NCI-H526 treated with DMSO at 0.1 percent for 48 hours (cell line): ENCODE measurements around the gene STK32B.
A peak's percentile ranks its signal among the peaks of the same experiment; 100 is the strongest.

ENCODE experiments used
- DNase-seq: peaks from one replicate; lab custom pipeline; 2025; lab: John Stamatoyannopoulos, UW

STK32B gene

DNA sequence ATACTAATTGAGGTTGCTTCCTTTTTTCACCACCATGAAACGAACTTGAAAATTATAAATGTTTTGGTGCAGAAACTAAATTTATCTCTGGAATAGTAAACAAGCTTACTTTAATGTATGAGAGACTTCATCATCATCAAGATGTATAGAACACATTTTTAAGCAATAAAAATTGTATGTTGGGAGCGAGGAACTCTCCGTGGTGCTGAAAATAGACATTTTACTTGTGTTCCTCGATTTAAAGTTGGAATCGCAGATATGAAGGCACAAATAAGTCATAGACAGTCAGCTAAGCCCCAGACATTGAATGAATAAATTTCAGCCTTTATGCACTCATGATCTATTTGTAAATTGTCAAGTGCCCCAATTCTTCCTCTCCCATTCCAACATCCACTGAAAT is 310.7 kb downstream of the STK32B start:
- DNase-seq = no peak

DNA sequence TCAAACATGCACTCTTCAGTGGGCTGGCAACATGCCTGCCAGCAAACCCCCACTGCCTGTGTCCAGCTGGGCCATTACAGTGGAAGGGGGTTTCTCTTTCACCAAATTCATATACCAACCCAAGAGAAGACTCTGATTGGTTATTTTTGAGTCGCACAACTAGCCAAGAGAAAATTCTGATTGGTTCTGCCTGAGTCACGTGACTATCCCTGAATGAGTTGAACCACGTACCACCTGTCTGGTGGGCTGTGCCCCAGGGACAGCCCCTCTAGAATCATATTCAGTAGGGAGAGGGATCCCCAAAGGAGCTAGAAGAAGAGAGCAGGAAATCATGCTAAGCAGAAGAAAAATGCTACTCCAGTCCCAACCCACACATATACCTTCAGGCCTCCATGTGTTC is 313.1 kb downstream of the STK32B start:
- DNase-seq = no peak

DNA sequence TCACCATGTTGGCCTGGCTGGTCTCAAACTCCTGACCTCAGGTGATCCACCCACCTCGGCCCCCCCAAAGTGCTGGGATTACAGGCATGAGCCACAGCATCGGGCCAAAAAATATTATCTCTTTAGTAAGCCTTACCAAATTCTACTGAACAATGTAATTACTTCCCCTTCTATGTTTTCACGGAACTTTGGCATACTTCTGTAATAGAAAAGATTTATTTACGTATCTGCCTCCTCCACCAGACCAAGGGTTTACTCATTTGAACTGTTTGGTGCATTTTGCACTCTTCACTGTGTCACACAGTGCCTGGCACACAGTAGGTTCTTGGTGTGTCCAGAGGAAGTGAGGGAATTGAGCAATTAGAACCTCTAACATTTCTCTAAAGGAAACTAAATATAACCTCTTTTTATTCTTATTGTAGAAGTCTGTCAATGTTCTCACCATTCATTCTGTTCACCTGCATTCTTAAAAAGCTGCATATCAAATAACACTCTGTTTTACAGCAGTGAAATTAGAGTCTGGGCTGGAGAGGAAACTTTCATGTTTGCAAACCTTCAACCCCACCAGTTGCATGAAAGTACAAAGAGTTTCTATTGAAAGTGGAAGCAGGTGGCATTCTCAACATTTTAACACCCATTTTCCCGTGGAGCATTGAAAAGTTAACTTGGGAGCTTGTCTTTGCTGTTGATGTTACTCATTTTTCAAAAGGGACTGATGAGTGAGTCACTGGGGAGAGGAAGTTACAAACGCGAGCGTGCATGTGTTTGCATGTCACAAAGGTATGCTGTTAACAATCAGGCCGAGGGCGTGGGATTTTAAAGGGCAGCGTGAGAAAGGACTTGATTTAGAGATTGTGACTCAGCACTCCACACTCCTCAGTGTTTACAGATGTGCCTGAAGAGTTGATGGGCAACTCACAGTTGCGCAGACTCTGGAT is 314.1 kb downstream of the STK32B start:
- no peak for DNase-seq

DNA sequence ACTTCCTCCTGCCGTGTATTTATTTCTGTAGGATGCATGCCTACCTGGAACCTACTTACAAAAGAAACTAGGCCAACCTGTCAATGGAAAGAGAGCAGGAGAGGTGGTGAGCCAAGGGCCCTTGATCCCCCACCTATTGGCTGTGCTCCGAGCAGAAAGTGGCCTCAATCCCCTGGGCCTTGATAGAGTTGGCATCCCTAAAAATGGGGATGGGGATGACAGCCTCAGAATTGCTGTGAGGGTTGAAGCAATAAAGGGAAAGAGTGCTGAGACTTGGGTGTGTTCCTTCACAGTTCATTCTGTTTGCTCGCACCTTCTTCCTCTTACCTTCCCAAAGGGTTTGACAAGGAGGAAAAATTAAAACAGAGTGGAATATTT is 314.7 kb downstream of the STK32B start:
- DNase-seq = no peak

DNA sequence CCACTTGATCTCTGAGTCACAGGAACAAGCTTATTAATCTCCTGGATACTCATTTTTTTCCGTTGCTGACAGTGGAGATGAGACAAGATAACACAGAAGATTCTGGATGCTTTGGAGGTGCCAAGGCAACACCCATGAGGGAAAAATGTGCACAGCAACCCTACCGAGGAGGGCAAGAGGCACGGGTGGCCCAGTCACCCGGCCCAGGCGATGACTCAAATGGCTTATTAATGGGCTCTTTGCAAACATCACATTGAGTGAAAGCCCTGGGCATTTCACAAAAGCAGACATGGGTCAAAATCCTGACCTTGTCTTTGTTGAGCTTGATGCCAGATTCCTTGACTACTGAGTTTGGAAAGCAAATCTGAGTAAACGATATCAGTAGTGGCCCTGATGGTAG is 315.1 kb downstream of the STK32B start:
- DNase-seq = no peak

DNA sequence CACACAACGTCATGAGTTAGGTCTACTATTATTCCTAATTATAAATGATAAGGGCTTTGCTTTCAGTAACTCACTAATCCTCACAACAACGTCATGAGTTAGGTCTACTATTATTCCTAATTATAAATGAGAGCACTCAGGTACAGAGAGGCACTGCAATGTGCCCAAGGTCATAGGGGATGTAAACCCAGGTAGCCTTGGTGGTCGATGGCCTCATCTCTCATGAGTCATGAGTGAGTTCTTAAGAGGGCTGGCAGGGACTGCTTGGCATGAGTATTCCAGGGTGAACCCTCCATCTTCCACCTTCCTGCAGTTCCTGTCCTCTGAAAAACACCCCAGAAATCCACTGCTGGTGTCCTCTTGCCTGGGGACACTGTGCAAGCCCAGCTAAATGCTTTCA is 317.1 kb downstream of the STK32B start:
- DNase-seq = no peak

DNA sequence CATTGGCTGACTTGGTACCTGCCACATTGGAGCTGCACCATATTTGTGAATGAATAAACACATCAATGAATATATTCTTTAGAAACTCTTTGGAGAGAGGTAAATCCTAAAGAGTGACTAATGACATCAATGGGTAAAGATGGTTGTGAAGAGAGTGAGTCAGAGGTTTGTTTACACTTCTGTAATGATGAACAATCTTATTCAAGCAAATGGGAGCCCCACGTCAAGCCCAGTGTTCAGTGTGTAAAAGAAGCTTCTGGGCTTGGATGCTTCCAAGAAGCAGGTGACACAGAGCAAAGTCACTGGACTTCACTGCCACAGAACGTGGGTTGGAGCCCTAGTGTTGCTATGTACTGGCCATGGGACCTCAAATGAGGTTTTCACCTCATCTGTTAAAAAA is 319.0 kb downstream of the STK32B start:
- no peak for DNase-seq

DNA sequence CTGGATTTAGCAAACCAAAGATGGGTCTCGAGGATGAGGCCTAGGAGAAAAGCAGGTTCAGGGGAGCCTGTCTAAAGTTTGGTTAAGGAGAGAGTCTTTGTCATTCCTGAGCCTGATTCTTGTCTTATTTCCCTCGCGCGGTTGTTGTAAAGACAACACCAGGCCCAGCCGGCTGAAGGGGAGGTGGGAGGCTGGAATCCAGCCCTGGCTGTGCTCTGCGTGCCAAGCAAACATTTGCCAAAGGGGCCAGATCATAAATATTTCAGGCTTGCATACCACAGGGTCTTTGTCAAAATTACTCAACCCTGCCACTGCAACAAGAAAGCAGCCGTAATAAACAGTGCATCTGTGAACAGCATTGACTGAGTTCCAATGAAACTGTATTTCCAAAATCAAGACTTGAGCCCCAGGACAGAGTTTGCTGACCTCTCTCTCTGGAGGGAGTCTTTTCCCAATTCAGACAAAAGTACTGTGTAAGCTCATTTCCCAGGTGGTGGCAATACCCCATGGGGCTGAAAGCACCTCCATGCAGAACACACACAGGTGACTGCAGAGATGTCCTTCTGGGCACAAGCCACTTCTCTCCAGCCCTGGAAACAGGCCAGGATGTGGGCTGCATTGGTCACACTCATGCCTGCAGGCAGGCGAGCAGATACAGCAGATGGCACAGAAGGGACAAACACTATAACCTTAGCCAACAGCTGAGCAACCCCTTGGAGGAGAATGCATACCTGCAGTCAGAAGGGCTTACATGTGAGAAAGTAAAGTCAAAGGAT is 320.3 kb downstream of the STK32B start:
- DNase-seq = no peak

DNA sequence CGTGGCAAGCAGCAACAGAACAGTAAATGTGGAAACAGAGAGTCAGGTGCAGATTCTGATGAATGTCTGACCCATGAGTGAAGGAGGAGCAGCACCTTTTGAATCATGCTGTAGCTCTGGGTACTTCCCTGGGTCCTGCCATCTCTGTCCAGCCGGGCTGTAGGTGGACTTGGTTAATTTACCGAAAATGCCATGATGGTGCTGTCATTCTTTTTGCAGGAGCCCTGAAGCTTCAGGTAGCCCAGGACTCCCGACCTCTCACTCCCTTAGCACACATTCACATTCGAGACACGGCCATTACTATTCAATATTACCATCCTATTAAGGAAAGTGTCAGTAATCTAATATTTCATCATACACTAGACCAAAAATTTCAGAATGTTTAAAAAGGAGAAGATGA is 320.9 kb downstream of the STK32B start:
- DNase-seq = no peak

DNA sequence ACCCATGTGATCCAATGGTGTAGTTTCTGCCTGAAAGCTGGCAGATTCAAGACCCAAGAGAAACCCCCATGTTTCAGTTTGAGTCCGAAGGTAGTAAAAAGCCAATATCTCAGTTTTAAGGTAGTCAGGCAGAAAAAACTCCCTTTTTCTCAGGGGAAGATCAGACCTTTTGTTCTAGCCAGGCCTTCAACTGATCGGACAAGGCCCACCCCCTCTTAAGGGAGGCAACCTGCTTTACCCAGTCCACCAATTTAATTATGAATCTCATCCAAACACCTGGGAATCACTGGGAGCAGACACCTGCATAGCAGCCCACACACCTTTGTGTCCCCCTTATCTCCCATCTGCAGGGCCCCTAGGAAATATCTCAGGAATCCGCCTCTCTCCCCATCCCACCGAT is 322.0 kb downstream of the STK32B start:
- no peak for DNase-seq

DNA sequence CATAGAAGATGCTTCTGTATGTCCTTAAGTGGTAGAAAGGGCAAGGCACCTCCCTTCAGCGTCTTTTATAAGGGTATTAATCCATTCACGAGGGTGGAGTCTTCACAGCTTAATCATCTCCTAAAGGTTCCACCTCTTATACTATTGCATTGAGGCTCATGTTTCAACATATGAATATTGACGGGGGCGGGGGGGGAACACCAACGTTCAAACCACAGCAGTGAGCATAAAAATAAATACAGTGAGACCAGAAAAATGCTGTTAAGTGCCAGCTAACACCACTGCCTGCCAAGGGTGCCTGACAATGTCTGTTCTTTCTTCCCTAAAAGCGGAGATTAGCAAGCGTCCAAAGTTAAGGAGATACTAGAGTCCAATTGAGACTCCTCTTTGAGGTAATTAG is 323.3 kb downstream of the STK32B start:
- no peak for DNase-seq

DNA sequence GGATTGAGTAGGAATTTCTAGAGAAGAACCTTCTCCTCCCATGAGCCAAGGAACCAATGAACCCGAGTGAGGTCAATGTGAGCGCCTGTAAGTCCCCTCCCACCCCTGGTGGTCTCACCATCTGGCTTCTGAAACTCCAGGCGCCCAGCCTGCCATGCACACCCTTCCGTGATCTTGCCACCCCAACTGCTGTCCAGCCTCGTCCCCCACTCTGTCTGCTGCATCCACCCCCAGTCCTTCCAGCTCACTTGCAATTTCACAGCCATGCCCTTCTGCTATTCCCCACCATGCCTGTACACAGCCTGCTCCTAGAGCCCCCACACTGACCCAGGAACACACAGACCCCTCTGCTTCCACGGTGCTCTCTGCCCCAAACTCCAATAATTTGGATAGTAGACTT is 323.7 kb downstream of the STK32B start:
- no peak for DNase-seq

DNA sequence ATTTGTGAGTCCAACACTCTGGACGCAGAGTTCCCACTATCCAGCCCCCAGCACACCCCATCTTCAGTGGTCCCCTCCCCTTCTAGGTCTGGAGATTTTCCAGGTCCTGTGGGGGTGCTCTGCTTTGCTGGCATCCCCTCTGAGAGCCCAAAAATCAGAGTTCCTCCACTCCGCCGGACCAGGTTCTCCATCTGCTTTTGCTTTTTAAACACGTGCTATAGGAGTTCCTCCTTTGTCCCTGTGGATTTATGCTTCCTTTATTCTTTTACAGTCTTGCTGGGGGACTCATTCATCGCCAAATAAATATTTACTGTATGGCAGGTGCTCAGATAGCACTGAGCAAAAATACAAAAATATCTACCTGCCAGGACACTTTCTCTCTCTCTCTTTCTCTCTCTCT is 324.7 kb downstream of the STK32B start:
- no peak for DNase-seq

DNA sequence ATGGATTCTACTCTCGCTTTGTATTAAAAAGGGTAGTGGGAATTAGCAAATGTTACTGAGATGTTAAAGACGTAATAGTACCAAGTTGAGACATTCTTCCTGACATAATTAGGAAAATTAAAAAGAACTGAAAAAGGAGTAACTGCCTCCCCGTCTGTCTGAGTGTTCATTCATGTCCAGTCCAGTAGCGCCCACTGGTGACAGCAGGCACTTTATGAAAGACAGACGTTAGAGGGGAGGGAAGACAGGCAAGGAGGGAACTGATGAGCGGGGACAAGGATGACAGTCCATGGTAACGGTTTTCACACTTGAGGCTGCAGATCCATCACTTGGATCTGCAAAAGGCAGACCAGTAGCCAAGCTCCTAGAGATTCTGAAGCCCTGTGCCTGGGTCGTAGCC is 326.7 kb downstream of the STK32B start:
- no peak for DNase-seq

DNA sequence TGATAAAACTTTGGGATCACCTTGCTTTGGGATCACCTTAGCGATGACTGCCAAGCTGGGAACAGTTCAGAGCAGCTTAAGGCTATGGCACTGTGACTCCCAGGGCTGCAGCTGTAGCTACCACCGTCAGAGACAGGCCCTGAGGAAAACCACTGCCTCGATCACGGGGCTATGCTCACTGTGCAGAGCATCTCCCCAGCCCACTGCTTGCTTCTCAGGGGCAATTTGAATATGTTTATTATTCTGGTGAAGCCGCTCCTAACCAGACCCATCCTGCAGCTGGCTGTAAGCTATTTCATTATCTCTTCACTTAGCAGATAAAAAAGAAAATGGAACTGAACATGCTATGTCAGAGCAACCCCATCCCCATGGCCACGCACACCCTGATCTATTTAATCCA is 328.6 kb downstream of the STK32B start:
- peak; percentile 80 for DNase-seq

DNA sequence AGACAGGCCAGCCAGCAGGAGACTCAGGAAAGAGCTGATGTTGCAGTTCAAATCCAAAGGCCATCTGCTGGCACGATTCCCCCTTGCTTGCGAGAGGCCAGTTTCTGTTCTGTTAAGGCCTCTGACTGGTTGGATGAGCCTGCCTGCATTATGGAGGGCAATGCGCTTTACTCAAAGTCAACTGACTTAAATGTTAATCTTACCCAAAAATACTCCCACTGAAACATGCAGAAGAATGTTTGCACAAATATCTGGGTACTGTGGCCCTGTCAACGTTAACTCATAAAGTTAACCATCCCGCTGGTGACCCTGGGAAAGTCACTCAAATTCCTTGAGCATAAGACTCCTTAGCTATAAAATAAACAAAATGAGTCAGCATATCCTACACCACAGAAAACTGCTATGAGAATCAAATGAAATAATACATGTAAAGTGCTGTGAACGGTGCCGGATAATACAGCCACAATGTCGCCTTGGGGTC is 330.7 kb downstream of the STK32B start:
- no peak for DNase-seq

DNA sequence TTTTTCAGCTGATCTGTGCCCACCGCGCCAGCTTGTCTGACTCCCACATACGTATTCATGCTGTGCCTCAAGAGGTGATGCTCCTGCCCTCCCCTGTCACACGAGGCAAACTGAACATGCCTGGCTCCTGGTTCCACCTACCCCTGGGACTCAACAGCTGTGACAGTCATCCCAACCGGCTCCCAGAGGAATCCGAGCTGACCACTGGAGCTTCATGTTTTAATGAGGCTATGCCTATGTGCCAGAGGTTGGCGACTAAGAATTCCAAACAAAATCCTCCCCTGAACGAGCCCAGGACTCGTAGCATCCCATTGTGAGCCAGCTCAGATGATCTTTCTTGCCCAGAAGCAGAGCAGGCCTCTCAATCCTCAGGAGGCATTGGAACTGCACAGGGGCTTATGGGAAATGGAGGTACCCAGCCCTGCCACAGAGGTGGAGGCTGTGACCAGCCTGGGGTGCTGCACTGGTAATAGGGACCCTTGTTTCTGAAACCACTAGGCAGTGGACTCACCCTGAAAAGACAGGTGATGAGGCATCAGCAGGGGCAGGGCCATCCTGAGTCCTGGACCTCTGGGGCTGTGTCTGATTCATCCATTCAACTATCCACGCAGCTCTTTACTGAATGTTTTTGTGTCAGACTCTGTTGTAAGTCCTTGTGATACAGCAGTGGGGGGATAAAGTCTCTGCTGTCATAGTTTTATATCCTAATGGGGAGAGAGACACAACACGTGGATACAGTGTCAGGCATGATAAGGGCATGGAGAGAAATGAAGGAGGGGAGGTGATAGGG is 332.1 kb downstream of the STK32B start:
- DNase-seq = no peak

DNA sequence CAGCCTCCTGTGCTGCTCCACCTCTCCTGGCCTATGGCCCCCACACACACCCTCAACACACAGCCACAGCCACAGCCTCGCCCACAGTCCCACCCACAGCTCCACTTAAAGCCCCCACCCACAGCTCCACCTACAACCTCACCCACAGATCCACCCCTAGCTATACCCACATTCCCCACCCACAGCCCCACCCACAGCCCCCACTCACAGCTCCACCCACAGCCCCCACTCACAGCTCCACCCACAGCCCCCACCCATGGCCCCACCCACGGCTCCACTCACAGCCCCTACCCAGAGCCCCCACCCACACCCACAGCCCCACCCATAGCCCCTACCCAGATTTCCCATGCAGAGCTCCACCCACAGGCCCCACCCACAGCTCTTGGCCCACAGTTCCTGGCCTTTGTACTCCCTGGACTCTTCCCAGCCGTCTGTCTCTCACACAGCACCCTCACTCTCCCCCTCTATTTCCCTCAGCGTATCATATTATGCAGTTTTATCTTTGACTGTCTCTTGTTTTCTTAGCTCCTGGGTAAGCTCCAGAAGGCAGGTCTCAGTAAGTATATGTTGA is 334.5 kb downstream of the STK32B start:
- peak; percentile 26 for DNase-seq

DNA sequence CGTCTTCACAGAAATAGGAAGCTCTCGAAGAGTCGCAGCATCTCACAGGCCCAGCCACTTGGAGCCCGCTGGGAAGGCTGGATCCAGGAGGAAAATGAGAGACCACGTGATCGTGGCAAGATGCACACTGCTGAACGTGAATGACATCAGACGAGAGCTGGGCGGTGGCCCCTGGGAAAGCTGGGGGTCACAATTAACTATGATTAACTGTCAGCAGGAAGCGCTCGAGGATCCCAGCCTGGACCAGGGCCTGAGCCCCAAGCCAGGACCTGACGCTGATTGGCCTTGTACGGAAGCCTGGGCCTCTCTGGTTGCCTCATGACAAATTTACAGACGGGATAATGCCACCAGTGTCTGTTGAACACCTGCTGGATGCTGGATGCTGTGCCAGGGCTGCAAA is 335.6 kb downstream of the STK32B start:
- DNase-seq = no peak

DNA sequence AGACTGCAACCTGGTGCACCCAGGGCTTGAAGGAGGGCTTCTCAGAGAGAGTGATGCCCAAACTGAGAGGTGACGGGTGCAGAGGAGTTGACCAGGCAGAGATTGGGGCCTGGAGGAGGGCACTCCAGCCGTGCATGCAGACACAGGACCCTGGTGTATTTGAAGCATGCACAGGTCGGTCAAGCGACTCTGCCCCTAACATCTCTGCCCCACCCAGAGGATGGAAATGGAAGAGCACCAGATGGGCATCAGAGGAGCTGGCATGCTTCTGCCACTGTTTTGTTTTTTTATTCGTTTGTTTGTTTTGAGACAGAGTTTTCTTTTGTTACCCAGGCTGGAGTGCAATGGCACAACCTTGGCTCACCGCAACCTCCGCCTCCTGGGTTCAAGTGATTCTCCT is 336.2 kb downstream of the STK32B start:
- no peak for DNase-seq

DNA sequence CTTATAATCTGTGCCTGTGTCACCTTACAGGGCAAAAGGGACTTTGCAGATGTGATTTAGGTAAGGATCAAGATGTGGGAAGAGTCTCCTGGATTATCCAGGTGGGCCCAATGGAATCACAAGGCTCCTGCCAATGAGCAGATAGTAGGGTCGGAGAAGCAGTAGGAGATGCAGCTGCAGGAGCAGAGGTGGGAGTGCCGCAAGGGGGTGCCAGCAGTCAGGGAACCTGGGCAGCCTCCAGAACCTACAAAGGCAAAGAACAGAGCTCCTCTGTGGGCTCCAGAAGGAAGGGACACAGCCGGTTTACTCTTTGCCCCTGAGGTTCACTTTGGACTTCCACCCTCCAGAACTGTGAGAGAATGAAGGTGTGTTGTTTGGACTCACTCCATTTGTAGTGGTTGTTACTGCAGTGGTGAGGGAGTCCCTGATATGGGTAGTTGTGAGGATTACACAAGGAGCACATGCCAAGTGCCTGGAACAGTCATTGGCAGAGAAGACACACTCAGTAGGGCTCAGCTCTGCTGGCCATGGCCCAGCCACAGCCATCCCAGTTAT is 338.6 kb downstream of the STK32B start:
- no peak for DNase-seq

DNA sequence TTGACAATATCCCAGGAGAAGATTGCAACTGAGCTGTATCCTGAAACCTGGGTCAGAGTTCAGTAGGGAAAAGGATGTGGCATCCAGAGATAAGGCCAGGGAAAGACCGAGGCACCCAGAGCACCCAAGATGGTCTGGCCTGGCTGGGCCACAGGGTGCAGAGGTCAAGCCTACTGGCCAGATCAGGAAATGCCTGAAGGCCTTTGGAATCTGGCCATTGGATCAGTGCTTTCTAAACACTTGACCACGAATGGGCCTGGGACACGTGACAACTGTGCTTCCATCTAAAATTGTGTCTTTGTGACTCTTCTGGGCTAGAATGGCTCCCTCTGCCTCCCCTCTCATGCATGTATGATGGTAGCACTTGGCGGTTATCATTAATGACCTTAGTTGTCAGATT is 340.2 kb downstream of the STK32B start:
- DNase-seq = no peak
